ENCODE data around the gene CNTD1.

Gene CNTD1

DNA sequence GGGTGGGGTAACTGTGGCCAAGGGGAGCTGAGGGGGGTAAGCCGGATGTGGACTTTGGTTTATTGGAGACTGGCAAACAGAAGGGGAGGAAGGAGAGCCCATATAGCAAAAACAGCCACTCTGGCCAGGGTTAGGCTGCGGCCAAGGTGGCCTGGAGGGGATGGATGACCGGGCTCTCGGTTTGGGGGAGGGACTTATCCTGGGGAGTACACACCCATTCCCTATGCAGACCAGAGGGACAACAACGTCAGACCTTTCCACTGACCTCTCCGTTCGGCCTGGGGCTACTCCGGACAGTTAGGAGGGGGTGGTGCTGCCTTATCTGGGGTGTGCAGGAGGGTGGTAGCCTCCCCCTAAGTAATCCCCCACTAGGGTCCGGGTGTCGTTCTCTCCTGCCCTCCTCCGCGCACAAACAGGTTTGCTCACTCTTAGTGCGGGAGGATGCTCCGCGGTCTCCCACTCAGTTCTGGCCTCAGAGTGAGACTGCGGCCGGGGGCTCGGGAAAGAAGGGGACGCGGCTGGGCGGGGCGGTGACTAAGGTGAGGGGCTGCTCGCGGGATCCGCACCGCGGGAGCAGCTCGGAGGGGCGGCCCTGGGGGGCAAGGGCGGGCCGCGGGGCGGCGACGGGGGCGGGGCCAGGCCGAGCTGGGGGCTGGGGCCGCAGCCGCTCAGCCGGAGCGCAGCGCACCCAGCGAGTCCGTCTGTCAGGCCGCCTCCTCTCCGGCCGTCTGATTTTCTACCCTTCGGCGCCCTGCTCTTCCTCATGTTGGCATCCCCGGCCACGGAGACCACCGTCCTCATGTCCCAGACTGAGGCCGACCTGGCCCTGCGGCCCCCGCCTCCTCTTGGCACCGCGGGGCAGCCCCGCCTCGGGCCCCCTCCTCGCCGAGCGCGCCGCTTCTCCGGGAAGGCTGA is 18.5 kb upstream of the CNTD1 start, which contains the start of gene WNK4:
TSS of gene WNK4 (plus strand) at position 675 of the 915 bp plus-strand sequence. CDS start at position 764, 89 bp downstream.
- DNase-seq = no peak

DNA sequence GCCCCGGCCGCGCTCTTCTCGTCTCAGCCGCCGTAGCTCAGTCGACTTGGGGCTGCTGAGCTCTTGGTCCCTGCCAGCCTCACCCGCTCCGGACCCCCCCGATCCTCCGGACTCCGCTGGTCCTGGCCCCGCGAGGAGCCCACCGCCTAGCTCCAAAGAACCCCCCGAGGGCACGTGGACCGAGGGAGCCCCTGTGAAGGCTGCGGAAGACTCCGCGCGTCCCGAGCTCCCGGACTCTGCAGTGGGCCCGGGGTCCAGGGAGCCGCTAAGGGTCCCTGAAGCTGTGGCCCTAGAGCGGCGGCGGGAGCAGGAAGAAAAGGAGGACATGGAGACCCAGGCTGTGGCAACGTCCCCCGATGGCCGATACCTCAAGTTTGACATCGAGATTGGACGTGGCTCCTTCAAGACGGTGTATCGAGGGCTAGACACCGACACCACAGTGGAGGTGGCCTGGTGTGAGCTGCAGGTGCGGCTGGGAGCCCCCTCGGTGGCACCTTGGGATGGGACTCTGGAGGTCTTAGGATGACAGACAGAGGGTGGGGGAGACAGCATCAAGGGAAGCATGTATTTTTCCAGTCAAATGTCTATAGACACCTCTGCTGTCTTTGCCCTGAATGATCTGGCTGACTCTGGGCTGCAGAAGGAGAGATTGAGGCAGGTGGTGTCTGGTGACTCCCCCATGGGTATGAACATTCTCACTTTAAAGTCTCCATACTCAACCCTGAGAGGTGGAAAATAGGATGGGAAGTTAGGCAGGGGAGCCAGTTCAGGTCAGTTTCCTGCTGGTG is 17.6 kb upstream of the CNTD1 start:
- no peak for DNase-seq

DNA sequence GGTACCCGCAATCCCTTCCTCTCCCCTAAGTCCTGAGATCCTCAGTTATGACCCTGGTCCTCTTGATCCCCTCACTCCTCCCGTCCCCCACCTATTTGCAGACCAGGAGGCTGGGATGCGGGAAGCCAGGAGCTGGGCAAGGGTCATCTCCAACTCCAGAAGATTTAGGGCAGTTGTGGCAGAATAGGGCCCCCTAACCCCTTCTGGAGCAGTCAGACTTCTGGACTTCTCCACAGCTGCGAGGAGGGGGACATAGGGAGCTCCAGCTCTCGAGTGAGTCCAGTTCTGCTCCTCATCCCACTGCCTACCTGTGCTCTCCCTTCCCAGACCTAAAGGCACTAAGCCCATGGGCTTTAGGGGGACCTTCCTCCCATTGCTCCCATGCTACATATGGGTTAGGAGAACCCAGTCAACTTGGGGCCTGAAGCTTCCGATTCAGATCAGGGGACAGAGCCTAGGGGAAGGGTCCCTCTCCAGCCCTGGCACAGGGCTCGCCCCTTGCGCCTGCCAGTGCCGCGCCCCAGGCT is 17.0 kb upstream of the CNTD1 start:
- no peak for DNase-seq

DNA sequence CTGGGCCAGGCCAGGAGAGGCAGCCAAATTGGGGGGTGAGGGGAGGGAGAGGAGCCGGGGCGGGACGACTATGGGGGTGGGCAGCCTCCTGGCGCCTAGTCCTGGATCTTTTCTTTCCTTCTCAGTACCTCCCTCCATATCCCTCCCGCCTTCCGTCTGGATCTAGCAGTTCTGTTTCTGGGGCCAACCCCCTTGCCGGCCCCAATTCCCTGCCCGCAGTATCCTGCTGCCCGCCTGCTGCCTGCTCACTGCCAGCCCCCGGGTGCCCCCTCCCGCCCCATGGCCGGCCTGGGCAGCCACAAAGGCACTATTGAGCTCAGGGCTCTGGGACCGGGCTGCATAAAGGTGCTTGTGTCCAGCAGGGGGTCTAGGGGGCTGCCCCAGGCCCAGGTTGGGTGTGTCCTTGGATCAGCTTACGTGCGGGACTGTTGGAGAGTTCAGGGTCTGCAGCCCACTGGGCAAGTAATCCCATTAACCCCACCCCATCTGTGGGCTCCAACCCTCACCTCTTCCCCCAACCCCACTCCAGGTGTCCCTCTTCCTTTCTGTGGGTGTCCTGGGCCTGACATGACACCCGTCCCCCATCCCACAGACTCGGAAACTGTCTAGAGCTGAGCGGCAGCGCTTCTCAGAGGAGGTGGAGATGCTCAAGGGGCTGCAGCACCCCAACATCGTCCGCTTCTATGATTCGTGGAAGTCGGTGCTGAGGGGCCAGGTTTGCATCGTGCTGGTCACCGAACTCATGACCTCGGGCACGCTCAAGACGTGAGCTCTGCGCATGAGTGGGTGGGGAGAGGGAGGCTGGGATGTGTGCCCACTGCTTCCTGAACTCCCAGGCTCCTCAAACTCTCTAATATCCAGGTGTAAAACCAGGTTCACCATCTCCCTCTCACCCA is 16.2 kb upstream of the CNTD1 start:
- DNase-seq = no peak

DNA sequence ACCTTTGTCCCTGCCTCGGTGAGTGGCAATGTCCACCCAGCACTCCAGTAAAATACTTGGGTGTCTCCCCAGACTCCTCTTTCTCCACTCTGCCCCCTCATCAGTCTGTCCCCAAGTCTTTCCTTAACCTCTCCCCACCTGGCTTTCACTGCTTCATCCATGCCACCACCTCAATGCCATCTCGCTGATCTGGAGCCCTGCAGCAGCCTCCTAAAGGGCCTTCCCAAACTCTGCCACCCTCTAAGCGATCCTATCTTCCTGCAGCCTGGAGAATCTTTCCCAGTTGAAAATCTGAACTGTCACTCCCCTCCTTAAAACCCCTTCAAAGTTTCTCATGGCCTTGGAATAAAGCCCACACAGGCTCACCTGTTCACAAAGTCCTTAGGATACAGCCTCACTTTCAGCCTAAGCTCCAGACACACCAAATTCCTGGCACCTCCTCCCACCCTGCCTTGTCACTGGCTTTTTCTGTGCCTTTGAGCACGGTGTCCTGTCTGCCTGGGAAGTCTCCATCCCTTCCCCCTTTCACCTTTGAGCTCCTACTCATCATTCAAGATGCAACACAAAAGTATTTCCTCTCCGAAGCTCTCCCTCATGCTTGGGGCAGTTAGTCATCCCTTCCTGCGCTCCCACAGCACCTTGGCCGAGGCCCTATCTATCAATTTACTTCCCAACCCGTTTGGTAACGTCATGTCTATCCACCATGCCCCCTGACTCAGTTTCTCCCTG is 15.4 kb upstream of the CNTD1 start:
- peak; percentile 29 for DNase-seq

DNA sequence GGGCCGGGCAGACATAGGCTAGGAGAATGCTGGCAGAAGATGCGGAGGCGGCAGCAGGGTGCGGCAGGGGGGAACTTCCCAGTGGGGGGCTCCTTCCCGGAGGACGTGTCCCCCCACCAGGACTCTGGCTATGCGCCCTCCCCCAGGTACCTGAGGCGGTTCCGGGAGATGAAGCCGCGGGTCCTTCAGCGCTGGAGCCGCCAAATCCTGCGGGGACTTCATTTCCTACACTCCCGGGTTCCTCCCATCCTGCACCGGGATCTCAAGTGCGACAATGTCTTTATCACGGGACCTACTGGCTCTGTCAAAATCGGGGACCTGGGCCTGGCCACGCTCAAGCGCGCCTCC is 14.9 kb upstream of the CNTD1 start:
- DNase-seq = no peak

DNA sequence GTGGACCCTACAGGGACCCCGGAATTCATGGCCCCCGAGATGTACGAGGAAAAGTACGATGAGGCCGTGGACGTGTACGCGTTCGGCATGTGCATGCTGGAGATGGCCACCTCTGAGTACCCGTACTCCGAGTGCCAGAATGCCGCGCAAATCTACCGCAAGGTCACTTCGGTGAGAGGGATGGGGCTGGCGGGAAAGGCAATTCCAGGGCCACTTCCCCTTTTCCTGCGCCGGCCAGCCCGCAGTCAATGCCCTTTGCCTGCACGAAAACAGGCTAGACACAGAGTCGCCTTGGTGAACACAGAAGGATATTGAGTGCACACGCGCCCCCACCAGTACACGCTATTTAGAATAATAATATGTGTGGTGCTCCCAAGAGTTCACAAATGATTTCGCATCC is 14.3 kb upstream of the CNTD1 start:
- no peak for DNase-seq

DNA sequence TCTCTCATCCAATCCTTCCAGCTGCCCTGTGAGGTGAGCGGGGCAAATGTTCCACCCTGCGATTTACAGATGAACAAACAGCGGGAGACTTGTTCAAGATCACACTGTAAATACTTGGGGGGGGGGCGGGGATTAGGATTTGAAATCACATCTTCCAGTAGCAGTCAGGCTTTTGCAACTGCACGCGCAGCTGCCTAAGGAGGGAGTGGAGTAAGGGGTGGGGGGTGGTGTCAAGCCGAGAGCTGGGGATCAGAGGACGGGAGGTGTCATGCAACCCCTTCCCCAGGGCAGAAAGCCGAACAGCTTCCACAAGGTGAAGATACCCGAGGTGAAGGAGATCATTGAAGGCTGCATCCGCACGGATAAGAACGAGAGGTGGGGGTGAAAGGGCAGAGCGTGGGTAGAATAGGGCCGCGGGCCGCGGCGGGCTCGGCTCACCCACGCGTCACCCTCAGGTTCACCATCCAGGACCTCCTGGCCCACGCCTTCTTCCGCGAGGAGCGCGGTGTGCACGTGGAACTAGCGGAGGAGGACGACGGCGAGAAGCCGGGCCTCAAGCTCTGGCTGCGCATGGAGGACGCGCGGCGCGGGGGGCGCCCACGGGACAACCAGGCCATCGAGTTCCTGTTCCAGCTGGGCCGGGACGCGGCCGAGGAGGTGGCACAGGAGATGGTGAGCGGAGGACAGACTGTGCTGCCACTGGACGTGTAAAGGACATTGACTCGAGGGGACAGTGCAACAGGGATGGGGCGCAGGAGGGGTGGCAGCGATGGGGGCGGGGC is 13.7 kb upstream of the CNTD1 start:
- DNase-seq = no peak

DNA sequence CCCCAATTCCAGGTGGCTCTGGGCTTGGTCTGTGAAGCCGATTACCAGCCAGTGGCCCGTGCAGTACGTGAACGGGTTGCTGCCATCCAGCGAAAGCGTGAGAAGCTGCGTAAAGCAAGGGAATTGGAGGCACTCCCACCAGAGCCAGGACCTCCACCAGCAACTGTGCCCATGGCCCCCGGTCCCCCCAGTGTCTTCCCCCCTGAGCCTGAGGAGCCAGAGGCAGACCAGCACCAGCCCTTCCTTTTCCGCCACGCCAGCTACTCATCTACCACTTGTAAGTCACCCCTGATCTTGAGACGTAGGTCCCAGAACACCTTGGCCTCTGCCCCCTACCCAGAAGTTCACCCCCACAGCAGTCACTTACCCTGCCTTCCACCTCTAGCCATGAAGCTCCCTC is 11.4 kb upstream of the CNTD1 start:
- no peak for DNase-seq

DNA sequence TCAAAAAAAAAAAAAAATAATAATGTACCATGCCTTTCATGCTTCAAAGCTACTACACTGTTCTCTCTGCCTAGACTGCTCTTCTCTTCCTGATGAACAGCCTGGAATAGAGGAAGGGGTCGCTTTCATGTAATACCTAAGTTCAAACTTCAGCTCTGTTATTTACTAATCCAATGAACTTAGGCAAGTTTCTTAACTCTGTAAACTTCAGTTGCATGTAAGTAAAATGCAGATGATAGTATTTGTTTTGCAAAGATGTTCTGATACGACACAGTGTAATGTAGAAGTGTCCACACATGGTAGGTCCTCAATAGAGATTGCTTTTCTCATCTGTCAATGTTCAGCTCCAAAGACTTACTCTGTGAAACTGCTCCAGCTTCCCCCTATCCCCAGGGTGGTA is 6.7 kb upstream of the CNTD1 start:
- no peak for DNase-seq

DNA sequence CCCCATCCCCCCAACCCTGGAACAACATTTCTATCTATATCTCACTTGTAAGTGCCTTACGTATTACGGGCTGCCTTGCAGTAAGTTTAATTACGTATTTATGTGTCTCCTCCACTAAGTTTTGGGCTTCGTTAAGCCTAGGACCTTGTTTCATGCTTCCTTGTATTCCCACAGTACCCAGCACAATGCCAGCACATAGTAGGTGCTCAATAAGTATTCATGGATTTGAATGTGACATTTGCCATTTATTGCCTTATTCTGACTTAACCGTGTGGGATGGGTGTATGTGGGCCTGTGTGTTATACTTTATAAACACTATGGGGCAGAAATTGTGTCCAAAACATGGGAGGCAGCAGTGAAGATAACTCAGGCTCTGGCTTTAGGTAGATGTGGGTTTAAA is 6.1 kb upstream of the CNTD1 start:
- DNase-seq = no peak

DNA sequence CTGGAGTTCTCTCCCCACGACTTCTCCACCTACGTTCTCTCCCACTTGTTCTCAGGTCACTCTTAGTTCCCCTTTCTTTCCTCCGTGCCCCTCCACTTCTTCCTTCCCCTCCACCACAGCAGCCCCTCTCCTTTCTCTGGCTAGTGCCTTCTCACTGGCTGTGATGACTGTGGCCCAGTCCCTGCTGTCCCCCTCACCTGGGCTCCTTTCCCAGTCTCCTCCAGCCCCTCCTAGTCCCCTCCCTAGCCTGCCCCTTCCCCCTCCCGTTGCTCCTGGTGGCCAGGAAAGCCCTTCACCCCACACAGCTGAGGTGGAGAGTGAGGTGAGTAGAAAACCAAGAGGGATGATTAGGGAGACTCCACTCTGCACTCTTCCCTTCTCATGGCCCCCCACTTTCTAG is 3.6 kb upstream of the CNTD1 start:
- DNase-seq = no peak

DNA sequence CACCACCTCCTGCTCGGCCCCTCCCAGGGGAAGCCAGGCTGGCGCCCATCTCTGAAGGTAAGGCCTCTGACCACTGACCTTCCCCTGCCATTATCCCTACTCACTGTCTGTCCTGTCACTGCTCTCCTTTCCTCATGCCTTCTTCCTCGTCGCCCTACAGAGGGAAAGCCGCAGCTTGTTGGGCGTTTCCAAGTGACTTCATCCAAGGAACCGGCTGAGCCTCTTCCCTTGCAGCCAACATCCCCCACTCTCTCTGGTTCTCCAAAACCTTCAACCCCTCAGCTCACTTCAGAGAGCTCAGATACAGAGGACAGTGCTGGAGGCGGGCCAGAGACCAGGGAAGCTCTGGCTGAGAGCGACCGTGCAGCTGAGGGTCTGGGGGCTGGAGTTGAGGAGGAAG is 3.2 kb upstream of the CNTD1 start:
- DNase-seq = no peak

DNA sequence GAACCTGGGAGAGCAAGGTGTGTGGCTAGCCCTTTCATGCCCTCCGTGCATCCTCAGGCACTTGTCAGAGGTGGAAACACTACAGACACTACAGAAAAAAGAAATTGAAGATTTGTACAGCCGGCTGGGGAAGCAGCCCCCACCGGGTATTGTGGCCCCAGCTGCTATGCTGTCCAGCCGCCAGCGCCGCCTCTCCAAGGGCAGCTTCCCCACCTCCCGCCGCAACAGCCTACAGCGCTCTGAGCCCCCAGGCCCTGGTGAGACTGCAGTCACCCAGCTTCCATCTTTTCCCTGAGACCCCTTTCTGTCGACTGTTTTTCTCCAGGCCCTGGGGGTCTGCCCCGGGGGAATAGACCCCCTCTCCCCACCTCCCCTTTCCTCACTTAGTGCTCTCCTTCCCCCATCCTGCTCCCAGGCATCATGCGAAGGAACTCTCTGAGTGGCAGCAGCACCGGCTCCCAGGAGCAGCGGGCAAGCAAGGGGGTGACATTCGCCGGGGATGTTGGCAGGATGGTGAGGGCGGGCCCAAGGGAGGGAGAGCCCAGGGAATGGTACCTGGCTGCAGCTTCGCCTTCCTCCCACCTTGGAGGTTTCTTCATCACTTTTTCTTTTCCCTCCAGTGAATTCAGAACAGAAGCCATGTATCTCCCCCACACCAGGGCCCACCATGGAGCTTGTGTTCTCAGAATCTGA is 2.4 kb upstream of the CNTD1 start:
- no peak for DNase-seq

DNA sequence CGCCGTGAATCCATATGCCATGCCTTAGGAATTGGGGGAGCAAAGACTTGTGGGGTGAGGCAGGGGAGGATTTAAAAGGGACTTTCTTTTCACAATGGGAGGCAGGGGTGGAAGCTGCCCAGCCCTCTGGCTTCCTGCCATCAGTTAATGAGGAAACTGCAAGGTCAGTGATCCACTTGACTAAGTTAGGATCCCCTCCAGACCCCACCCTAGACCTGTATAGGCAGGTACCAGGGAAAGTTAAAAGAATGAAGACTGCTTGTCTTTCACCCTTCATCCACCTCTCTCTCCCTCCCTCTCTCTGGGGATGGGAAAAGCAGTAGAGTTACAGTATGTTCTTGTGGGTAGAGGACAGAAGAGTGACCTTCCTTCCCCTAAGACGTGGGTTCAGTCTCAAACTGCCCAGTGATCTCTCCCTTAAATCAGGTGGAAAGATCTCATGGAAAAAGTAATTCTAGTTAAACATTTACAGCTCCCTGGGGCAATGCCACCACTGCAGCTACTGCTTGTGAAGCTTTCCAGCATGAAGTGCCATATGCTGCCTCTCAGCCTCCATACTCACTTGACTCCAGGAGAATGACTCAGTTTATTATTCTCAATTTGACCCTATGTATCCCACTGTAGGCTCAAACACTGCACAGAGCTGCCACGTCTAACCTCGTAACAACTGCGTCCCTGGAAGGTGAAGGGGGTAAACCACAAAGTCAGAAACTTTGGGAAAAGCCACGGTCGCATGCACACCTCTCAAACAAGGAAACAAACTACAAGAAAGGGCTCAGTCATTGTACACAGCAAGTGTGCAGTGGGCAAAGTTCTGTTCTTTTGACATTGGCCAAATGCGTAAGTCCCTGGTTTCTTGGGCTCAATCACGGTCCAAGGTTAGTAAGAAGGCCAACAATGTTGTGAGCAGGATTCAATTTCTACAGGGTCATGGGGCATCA is 1.3 kb upstream of the CNTD1 start:
- no peak for DNase-seq

DNA sequence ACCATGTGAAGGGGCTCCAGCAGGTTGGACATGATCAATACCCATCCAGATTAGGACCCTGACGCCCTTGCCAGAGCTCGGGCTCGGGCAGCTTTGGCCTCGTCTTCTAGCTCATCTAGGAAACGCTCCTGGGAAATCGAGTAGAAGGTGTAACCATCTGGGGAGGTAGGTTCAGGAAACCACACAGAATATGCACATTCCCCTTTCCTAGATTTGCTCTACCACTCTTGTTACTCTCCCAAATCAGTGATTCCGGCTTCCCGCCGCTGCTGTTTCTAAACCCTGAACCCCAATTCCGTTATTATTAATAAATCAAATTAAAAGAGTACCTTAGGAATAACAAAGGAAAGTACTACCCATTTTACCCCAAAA is 664 bp upstream of the CNTD1 start:
- DNase-seq = no peak

DNA sequence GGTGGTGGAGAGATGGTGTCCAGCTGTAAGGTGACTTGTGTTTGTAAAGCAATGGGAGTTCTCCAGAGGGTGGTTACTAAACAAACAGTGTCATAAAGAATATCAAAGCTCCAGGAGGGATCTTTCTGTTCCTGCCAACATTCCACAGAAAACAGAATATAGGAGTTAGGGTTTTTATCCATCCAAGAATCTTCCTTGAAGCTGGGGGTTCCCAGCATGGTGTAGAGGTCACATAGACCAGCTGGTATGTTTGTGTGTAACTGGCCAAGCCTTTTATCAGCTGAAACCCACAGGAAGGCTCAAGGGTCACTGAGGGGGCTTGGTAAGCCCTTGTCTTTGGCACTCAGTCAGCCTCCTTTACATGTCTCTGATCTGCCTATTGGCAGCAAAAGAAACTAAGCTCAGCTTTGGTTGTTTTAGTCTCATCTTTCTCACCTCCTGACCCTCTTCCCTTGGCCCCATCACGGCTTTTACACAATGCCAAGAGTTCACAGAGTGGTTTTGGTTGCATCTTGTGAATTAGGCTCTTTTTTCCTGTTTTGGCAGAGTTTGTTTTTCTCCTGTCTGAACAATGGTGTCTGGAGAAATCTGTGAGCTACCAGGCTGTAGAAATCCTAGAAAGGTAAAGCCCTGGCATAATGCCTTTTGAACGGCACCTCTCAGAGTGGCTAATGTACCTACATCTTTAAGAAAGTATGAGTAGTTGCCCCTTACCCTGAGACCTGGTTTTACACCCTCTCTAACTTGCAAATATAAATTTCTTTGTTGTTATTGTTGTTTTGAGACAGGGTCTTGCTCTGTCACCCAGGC is 4.6 kb downstream of the CNTD1 start:
- no peak for DNase-seq

DNA sequence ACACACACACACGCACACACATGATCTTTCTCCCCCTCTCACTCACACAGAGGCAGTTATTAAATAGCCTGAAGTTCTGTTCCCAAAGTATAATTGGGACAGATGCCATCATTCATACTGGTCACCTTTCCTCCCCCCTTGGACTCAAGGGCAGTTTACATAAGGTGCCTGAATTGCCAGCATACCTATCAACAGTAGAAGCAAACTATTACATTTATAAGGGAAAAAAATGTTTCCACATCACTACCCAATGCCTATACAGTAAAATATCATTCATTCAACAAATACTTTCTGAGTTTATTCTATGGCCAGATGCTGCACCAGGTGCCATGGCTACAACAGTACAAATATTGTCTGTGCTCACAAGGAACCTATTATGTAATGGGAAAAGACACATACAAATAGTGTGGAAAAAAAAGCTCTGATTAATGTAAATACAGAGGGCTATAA is 6.3 kb downstream of the CNTD1 start:
- no peak for DNase-seq

DNA sequence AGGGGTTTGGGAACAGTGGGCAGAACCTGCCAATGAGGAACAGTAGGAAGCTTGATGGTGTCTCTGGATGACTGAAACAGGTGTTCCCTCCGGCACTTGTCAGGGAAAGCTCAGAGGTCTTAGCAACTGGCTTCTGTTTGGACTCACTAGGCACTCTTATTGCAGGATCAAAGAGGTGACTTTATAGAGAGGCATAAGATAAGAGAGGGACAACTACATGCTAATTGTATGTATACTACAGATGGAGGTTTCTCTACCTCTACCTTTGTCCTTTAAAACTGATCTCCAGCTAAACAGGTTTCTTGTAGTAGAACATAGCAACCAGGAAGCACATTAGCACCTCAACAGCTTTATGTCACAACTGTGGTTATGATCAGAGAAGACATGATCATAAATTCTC is 7.6 kb downstream of the CNTD1 start:
- DNase-seq = no peak
